Right renal cortex interstitium (tissue), 3 donors: ENCODE data around the gene EIF4E1B. TPM values are rescaled to one million over a fixed set of nuclear protein-coding genes. Genes with fewer than 3 reads are reported as not detected.
A peak's percentile ranks its signal among the peaks of the same experiment; 100 is the strongest.

Source experiments
- DNase-seq, 3 donors: peaks; one replicate each; pipeline ENCODE4 v3.0.0-alpha.2; 2013; ENCODE audit warnings: low read depth in 3 of 3, low spot score in 2 of 3
- polyA plus RNA-seq, 3 donors: library from polyadenylated mRNA; unstranded; fragments of 120-200 nt; gene quantifications; one replicate each; pipeline ENCODE4 v1.2.1, GENCODE V29; 2013; ENCODE audit not compliant: insufficient read length in 3 of 3

Gene EIF4E1B
- polyA plus RNA-seq, 3 donors = not detected

DNA sequence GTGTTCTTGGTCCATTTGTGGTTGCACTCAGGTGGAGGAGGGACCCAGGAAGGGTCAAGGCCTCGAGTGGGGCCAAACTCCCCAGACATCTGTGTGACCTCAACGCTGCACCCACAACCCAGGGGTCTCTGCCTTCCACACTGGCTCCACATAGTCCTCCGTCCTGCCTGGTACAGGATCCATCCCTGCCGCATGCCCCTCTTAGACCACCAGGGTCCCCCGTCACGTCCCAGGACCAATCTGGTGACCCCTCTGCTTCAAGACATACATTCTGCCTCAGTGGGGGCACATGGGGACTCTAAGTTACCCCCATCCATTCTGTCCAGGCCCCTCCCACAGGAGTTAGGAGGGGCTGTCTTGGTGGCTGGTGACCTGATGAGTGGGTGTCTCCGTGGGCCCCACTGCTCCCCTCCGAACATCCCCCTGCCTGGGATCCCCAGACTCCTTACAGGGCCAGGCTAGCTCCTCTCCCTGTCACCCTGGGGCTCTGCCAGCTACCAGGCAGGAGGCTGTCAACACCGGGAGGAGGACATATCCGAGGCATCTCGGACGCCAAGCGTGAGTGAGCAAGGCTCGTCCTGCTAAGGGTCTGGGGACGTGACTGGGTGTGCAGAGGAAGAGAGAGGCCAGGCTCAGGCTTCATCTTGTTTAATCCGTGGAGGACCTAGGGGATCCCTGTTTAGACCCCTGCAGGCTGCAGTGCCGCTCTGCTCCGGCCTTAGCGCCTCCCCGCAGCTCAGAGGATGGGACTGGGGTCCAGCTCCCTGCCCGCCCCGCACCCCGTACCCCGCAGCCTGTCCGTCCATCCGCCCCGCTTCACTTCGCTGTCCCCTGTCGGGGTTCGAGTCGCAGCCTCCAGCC is 49.1 kb downstream of the EIF4E1B start:
- DNase-seq = no peak

DNA sequence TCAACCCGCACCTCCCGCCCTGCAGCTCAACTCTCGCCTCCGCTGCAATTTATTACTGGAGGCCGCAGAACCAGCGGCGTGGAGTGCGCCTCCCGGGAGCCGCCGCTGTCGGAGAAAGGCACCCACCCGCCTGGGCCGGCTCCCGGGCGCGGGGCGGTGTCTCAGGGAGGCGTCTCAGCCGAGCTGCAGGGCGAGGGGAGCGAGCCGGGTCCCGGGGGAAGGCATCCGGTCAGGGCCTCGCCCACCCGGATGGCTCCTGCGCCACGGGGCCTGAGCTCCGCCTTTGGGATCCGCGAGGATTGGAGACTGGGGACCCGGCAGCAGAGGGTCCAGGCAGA is 49.7 kb downstream of the EIF4E1B start:
- DNase-seq = no peak

DNA sequence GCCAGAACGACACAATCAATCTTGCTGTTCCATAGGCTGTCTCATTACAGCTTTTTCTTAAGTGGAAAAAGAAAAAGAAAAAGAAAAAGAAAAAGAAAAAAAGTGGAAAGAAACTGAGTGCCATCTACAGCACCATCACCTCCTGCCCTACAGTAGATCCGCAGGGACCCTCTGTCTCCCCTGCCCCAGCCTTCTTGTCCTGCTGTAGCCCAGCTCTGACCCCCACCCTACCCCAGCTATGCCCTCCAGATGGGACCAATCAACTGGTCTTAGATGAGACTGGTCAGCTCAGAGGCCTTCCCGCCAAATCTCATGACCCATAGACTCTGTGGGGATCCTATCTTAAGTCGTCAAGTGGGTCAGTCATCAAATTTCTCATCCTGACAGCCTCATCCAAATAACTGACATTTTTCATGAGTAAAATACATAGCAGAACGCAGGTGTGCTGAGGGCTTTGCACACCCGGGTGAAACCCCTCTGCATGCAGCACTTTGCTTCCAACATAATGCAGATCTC is 51.6 kb downstream of the EIF4E1B start:
- no peak for DNase-seq

DNA sequence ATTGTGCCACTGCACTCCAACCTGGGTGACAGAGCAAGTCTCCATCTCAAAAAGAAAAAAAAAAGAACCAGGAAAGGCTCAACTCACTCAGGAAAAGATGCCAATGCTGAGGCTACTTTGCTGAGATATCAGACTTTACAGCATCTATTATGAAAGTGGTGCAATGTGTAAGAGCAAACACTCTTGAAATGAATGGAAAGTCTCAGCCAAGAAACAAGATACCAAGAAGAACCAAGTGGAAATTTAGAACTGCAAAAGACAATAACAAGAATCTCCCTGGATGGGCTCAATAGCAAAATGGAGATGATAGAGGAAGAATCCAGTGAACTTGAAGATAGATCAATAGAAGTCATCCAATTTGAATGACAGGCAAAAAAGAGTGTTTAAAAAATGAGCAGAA is 54.5 kb downstream of the EIF4E1B start:
- no peak for DNase-seq

DNA sequence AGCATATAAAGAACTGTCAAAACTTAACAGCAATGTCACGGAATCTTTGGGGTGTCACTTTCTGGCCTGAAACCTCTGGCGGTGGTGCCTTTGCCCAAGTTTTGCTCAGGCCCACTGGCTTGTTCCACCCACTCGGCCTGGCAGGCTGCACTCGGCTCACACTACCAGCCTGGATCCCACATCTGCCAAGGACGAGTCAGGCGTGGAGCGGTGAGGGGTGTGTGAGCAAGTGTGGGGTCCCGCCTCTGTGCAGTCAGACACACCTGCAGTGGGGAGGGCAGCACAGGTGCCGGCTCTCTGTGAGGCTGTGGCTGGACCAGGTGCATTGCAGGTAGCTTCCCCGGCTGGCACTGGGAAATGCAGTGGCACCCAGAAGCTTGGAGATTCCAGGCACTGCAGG is 56.8 kb downstream of the EIF4E1B start:
- DNase-seq = no peak

DNA sequence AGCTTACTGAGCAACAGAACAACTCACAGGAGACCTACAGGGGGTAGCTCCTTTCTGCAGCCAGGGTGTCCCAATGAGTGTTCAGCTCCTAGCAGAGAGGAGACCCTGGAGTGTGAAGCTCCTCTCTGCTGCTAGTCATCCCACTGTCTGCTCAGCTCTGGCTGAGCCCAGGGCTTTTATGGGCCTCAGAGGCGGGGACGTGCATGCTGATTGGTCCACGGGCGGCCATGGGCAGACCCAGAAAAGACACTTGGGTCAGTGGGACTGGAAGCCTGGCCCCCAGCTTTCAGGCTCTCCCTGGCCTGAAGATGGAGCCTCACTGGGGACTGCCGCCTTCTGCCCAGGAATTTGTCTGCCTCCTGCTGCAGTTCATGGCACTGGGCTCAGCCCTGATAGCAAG is 57.4 kb downstream of the EIF4E1B start:
- no peak for DNase-seq

DNA sequence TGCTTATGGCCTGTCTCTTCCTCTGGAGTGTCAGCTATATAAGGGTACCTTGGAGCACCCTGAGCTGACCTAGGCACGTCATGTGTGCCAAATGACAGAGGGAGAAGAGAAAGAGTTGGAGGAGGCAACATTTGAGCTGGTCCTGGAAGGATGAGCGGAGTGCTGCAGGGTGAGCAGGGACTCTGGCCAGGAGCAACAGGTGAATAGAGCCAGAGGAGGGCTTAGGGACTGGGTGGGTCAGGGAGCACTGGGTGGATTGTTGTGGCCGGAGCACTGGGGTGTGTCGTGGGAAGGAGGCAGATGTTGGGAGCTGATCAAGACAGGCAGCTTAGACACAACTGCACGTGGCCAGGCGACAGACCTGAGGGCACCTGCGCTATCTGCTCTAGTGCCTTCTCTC is 60.4 kb downstream of the EIF4E1B start:
- no peak for DNase-seq

DNA sequence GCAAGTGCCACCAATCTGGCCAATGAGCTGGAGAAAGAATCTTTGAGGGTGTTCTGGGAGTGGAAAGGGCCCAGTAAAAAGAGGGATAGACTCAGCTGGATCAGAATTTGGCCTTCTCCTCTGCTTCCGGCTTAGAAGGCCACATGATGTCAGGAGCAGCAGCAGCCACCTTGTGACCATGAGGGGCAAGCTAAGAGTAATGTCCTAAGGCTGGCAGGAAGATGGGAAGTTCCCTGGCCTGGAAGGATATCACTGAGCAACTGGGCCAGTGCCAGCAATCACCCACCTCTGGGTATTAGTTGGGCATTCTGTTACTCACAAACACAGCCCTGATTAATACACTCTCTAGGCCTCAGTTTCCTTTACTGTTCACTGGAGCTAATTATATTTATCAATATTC is 61.0 kb downstream of the EIF4E1B start:
- DNase-seq = no peak

DNA sequence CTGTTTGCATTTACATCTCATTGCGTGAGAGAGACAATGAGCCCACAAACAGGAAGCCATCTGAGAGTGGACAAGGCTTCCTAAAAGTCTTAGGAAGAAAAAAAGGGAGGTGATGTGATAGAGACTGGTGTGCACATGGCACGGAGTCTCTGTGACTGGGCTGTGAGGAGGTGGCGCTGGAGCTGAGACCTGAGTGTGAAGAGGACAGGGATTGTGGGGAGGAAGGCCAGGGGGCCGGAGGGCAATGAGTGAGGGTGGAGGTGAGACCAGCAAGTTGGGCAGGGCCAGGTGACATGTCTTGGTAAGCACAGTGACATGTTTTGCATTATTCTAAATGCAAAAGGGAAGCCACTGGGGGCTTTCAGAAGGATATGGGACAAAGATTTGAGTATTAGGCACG is 61.9 kb downstream of the EIF4E1B start:
- DNase-seq = no peak

DNA sequence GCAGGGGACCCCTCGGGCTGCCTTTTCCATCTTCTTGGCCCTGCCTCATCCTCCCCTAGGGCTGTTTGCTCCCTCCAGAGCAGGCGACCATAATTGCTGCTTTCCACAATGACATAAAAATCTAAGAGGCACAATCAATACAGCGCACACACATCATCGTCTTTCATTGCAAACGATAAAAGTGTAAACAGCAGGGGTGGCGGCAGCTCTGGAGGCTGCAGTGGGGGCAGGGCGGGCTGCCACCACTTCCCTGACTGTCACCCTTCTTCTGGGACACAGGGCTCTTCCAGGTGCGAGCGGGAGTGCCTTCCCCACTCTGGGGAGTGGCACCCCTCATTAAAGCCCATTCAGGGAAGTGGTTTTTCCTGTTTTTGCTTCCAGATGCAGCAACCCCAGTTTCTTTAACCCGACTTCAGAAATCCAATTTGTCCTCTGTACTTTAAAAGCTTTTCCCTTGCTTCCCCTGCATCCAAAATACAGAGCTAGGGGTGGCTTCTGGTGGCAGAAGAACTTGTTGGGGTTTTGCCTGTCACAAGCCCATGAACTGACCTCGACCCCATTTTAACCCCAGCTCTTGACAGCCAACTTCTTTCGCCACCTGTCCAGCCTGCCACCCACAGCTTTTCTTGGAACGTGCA is 62.5 kb downstream of the EIF4E1B start:
- DNase-seq = peak in 1 of 3 donors; percentile 53

DNA sequence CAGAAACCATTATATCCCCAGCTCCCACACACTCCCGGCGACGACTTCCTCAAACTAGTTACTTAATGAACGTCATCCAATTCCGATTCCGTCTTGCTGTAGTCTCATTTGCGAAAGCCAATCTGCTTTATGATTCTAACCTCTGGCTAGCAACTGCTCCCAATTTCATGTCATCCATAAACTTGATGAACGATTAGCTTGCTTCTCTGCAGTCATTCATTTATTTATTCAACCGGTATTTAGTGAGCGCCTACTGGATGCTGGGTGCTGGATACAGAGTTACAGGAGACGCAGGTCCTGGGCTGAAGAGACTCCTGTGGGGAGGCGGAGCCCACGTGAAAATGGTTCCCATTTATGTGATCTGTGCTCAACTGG is 63.0 kb downstream of the EIF4E1B start:
- DNase-seq = no peak

DNA sequence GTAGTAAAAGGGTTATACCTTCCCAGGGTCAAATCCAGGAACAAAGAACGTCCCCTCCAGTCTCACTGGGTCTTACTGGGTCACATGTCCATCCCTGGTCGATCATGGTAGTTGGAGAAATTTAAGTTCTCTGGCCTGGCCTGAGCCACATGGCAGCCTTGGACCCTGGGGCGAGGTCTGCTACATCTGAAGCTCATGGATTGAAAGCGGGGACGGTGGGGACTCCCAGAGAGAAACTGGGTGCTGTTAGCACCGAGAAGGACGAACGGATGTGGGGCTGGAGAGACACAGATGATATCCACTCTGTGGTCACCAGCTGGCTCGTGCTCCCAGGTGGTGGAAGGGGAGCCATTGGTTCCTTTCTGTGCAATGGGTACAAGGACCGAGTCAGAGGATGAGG is 63.7 kb downstream of the EIF4E1B start:
- no peak for DNase-seq

DNA sequence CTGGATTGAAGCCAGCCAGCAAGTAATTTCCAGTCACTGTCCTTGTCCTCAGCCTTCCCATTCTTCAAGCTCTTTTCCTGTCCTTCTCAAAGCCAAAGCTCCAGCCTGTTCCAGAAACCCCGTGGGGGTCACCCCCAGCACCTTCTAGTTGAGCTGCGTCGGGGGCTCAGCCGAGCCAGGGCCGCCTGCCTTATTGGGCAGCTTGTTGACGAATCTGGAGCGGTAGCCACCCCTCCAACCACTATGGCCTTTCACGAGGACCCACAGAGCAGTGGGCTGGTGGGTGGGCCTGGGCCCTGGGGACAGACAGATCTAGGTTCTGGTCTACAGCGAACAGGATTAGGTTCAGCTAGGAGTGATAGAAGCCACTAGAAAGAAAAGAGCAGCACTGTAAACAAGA is 64.2 kb downstream of the EIF4E1B start:
- DNase-seq = no peak

DNA sequence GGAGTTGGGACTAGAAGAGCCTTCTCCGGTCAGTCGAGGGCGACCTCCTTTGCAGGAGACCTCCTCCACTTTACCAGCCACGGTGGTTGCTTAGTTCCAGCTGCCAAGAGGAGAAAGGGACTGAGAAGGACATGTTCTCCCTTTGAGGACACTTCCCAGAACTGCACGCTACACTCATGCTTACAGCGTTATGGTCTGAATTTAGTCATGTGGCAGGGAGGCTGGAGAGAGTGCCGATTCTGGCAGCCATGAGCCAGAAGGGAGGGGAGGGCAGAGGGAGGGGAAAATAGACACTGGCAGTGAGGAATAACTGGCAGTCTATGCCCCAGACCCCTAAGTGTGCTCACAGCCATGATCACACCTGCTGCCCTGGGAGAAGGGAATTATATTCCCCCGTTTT is 64.6 kb downstream of the EIF4E1B start:
- no peak for DNase-seq

Other genes with a start within 250 kb of the EIF4E1B start
- 10 to 100 TPM; 25.4 to 27.9 (median 27.2) TPM for gene NOP16, start 242.1 kb upstream of the EIF4E1B start, polyA plus RNA-seq
- 100 to 1,000 TPM in 1 of 3 donors, 10 to 100 TPM in 2; 89.7 to 111 (median 94.5) TPM for gene HIGD2A, start 241.9 kb upstream of the EIF4E1B start, polyA plus RNA-seq
- gene CLTB, start 214.1 kb upstream of the EIF4E1B start, polyA plus RNA-seq = 10 to 100 TPM; 45.8 to 59.0 (median 52.4) TPM
- 10 to 100 TPM; 45.5 to 48.8 (median 47.5) TPM for gene FAF2, start 182.3 kb upstream of the EIF4E1B start, polyA plus RNA-seq
- 10 to 100 TPM; 28.6 to 34.4 (median 32.1) TPM for gene RNF44, start 93.3 kb upstream of the EIF4E1B start, polyA plus RNA-seq
- gene CDHR2, start 81.3 kb upstream of the EIF4E1B start, polyA plus RNA-seq = 10 to 100 TPM; 18.9 to 23.1 (median 20.2) TPM
- 1 to 10 TPM; 1.7 to 1.8 (median 1.7) TPM for gene GPRIN1, start 20.5 kb upstream of the EIF4E1B start, polyA plus RNA-seq
- gene SNCB, start 141 bp upstream of the EIF4E1B start, polyA plus RNA-seq = not detected
- gene TSPAN17, start 16.8 kb downstream of the EIF4E1B start, polyA plus RNA-seq = 10 to 100 TPM; 25.7 to 31.1 (median 30.5) TPM
- gene UNC5A, start 179.9 kb downstream of the EIF4E1B start, polyA plus RNA-seq = under 1 TPM; 0.10 to 0.14 (median 0.10) TPM